GM23338 (cell line): ENCODE results near the gene HP. TPM values are rescaled to one million over a fixed set of nuclear protein-coding genes. Genes with fewer than 3 reads are reported as not detected.

Source experiments
- ATAC-seq: fragments of 200-7000 bp; cut with Tn5 transposase; 3 replicates; pipeline ENCODE4 v1.9.1; 2020
- DNase-seq: peaks from one replicate; pipeline ENCODE4 v3.0.0-alpha.2; 2015; ENCODE audit warnings: low spot score
- H2AFZ ChIP-seq: fragments of 200-600 bp; sonication (generic); 2 replicates; pipeline ENCODE4 v1.8.0; 2016; ENCODE audit warnings: antibody characterized with exemption, mild to moderate bottlenecking, moderate library complexity
- H3F3A ChIP-seq: fragments of 200-600 bp; sonication (generic); replicated peaks from 2 replicates; pipeline ENCODE4 v1.8.0; 2017; ENCODE audit warnings: antibody characterized with exemption, mixed run types, low read depth
- H3K27ac ChIP-seq: fragments of 200-600 bp; sonication (generic); 2 replicates; pipeline ENCODE4 v1.6.1; 2016; ENCODE audit warnings: low read depth
- H3K27me3 ChIP-seq: fragments of 200-600 bp; sonication (generic); 2 replicates; pipeline ENCODE4 v1.8.0; 2016; ENCODE audit warnings: mild to moderate bottlenecking, mixed run types, moderate library complexity; ENCODE audit not compliant: insufficient read depth
- H3K36me3 ChIP-seq: fragments of 200-600 bp; sonication (generic); 2 replicates; pipeline ENCODE4 v1.8.0; 2016; ENCODE audit warnings: mild to moderate bottlenecking; ENCODE audit not compliant: insufficient read depth
- H3K4me1 ChIP-seq: fragments of 200-600 bp; sonication (generic); 2 replicates; pipeline ENCODE4 v1.8.0; 2016; ENCODE audit warnings: mild to moderate bottlenecking, moderate library complexity; ENCODE audit not compliant: insufficient read depth
- H3K4me2 ChIP-seq: fragments of 200-600 bp; sonication (generic); 2 replicates; pipeline ENCODE4 v1.7.1; 2017; ENCODE audit warnings: mixed run types
- H3K4me3 ChIP-seq: fragments of 200-600 bp; sonication (generic); 2 replicates; pipeline ENCODE4 v1.6.1; 2016; ENCODE audit warnings: mixed run types
- H3K79me2 ChIP-seq: fragments of 200-600 bp; sonication (generic); replicated peaks from 2 replicates; pipeline ENCODE4 v1.8.0; 2017; ENCODE audit warnings: mild to moderate bottlenecking; ENCODE audit not compliant: insufficient read depth
- H3K9me2 ChIP-seq: fragments of 200-600 bp; sonication (generic); 2 replicates; pipeline ENCODE4 v1.8.0; 2017; ENCODE audit not compliant: insufficient read depth
- H4K20me1 ChIP-seq: fragments of 200-600 bp; sonication (generic); replicated peaks from 2 replicates; pipeline ENCODE4 v1.8.0; 2017; ENCODE audit warnings: mild to moderate bottlenecking; ENCODE audit not compliant: insufficient read depth
- H3K27ac Mint-ChIP-seq: 2 replicates; pipeline ENCODE4 v1.8.0; 2020; ENCODE audit warnings: inconsistent platforms, mild to moderate bottlenecking, moderate library complexity, mixed read lengths
- H3K27me3 Mint-ChIP-seq: 3 replicates; pipeline ENCODE4 v1.8.0; 2022; ENCODE audit warnings: low read depth, mild to moderate bottlenecking, moderate library complexity, mixed read lengths, inconsistent platforms; ENCODE audit not compliant: insufficient read depth, poor library complexity
- H3K36me3 Mint-ChIP-seq: 3 replicates; pipeline ENCODE4 v1.8.0; 2021; ENCODE audit warnings: low read depth, mild to moderate bottlenecking, inconsistent platforms, moderate library complexity, mixed read lengths
- H3K4me1 Mint-ChIP-seq: 3 replicates; pipeline ENCODE4 v1.8.0; 2020; ENCODE audit warnings: mild to moderate bottlenecking, inconsistent platforms, mixed read lengths
- H3K4me3 Mint-ChIP-seq: 3 replicates; pipeline ENCODE4 v1.8.0; 2021; ENCODE audit warnings: moderate library complexity, mild to moderate bottlenecking, inconsistent platforms, mixed read lengths
- H3K9me3 Mint-ChIP-seq: 3 replicates; pipeline ENCODE4 v1.8.0; 2020; ENCODE audit warnings: moderate library complexity, mild to moderate bottlenecking, inconsistent platforms, mixed read lengths
- CREB1 ChIP-seq: fragments of 250-450 bp; sonication (Bioruptor Pico); IDR thresholded peaks from 2 replicates; pipeline ENCODE4 v1.5.0; 2020; ENCODE audit warnings: low read depth, mild to moderate bottlenecking, moderate library complexity
- EZH2 ChIP-seq: fragments of 200-600 bp; sonication (generic); IDR thresholded peaks from one replicate; pipeline ENCODE4 v1.8.0; 2017; ENCODE audit warnings: antibody characterized with exemption, mild to moderate bottlenecking, low read depth; ENCODE audit not compliant: unreplicated experiment
- EZH2phosphoT487 ChIP-seq: fragments of 200-600 bp; sonication (generic); IDR thresholded peaks from one replicate; pipeline ENCODE4 v1.8.1; 2018; ENCODE audit warnings: antibody characterized with exemption; ENCODE audit not compliant: unreplicated experiment
- JUNB ChIP-seq: IDR thresholded peaks from one replicate; pipeline ENCODE4 v1.6.1; 2016; ENCODE audit warnings: antibody characterized with exemption; ENCODE audit not compliant: unreplicated experiment
- NANOG ChIP-seq: IDR thresholded peaks from 2 replicates; pipeline ENCODE4 v1.6.1; 2016; ENCODE audit warnings: antibody characterized with exemption, borderline replicate concordance
- POLR2AphosphoS5 ChIP-seq: IDR thresholded peaks from 2 replicates; pipeline ENCODE4 v1.6.1; 2016; ENCODE audit warnings: antibody characterized with exemption, low read depth
- STAT1 ChIP-seq: IDR thresholded peaks from one replicate; pipeline ENCODE4 v1.6.1; 2016; ENCODE audit warnings: antibody characterized with exemption; ENCODE audit not compliant: unreplicated experiment
- ZNF114 ChIP-seq: fragments of 250-450 bp; sonication (Bioruptor Pico); IDR thresholded peaks from 2 replicates; pipeline ENCODE4 v1.5.0; 2020; ENCODE audit warnings: mild to moderate bottlenecking, moderate library complexity
- ZNF331 ChIP-seq: fragments of 250-450 bp; sonication (Bioruptor Pico); IDR thresholded peaks from 2 replicates; pipeline ENCODE4 v1.5.0; 2020; ENCODE audit warnings: low read depth, mild to moderate bottlenecking, moderate library complexity
- polyA plus RNA-seq: library from polyadenylated mRNA; unstranded; fragments of >200 nt; fragmentation: Nextera tagmentation; extraction: Ambion mirVana; gene quantifications from 2 replicates; pipeline ENCODE4 v1.2.1, GENCODE V29; 2016
- total RNA-seq: library from RNA; depleted of rRNA; stranded (reverse); fragments of >200 nt; shearing (Covaris generic); gene quantifications from 2 replicates; pipeline ENCODE4 v1.2.3, GENCODE V29; 2014
- TF ChIP-seq, protein P1 (sequence below): fragments of 250-450 bp; sonication (Bioruptor Pico); IDR thresholded peaks from 2 replicates; pipeline ENCODE4 v1.5.0; 2020; ENCODE audit warnings: mild to moderate bottlenecking, moderate library complexity
- TF ChIP-seq, protein P2 (sequence below), 2 experiments: fragments of 200-600 bp in 1 of 2; sonication (generic) in 1 of 2; conservative IDR thresholded peaks; 2 replicates each; pipeline versions ENCODE4 v1.5.1 to v1.6.1; 2016 to 2017; ENCODE audit warnings: antibody characterized with exemption in 2 of 2, low read depth in 2 of 2, mild to moderate bottlenecking in 2 of 2, moderate library complexity in 1 of 2
- TF ChIP-seq, protein P3 (sequence below): IDR thresholded peaks from 2 replicates; pipeline ENCODE4 v1.6.1; 2016; ENCODE audit warnings: antibody characterized with exemption
- TF ChIP-seq, protein P4 (sequence below): IDR thresholded peaks from one replicate; pipeline ENCODE4 v1.6.1; 2018; ENCODE audit warnings: antibody characterized with exemption; ENCODE audit not compliant: unreplicated experiment

HP gene
- total and polyA plus RNA-seq, 2 experiments from 2014 or later, result 0.26 TPM; not detected in 1

DNA sequence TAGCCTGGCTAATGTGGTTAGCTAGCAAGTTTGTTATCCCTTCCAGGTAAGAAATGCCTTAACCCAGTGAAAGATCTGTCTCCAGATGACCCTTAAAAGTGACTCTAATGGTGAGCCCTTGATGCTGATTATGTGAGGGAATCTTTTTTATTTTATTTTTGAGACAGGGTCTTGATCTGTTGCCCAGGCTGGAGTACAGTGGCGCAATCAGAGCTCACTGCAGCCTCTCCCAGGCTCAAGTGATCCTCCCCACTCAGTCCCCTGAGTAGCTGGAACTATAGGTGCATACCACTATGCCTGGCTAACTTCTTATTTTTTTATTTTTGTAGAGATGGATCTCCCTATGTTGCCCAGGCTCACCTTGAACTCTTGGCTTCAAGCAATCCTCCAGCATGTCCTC is 10.8 kb upstream of the HP start:
- Histone ChIP-seq H4K20me1 (no peaks in the 10 kb centered on the region), H3K4me2 (no peak overlapping the region), H3K79me2 (no peaks in the 10 kb centered on the region), H2AFZ (no peak overlapping the region), H3K27me3 (no peaks in the 10 kb centered on the region), H3F3A (no peaks in the 10 kb centered on the region), H3K9me2 (no peaks in the 10 kb centered on the region), H3K27ac (no peak overlapping the region), H3K4me1 (no peaks in the 10 kb centered on the region), H3K4me3 (no peak overlapping the region), H3K36me3 (no peaks in the 10 kb centered on the region)
- no peaks in the 10 kb centered on the region for H3K36me3 Mint-ChIP-seq
- ATAC-seq (no peak), DNase-seq (no peak)
- no peaks in the 10 kb centered on the region for H3K4me1 Mint-ChIP-seq
- H3K9me3 Mint-ChIP-seq, result no peaks in the 10 kb centered on the region
- TF ChIP-seq EZH2phosphoT487, result no peak
- TF ChIP-seq, protein P1, sequence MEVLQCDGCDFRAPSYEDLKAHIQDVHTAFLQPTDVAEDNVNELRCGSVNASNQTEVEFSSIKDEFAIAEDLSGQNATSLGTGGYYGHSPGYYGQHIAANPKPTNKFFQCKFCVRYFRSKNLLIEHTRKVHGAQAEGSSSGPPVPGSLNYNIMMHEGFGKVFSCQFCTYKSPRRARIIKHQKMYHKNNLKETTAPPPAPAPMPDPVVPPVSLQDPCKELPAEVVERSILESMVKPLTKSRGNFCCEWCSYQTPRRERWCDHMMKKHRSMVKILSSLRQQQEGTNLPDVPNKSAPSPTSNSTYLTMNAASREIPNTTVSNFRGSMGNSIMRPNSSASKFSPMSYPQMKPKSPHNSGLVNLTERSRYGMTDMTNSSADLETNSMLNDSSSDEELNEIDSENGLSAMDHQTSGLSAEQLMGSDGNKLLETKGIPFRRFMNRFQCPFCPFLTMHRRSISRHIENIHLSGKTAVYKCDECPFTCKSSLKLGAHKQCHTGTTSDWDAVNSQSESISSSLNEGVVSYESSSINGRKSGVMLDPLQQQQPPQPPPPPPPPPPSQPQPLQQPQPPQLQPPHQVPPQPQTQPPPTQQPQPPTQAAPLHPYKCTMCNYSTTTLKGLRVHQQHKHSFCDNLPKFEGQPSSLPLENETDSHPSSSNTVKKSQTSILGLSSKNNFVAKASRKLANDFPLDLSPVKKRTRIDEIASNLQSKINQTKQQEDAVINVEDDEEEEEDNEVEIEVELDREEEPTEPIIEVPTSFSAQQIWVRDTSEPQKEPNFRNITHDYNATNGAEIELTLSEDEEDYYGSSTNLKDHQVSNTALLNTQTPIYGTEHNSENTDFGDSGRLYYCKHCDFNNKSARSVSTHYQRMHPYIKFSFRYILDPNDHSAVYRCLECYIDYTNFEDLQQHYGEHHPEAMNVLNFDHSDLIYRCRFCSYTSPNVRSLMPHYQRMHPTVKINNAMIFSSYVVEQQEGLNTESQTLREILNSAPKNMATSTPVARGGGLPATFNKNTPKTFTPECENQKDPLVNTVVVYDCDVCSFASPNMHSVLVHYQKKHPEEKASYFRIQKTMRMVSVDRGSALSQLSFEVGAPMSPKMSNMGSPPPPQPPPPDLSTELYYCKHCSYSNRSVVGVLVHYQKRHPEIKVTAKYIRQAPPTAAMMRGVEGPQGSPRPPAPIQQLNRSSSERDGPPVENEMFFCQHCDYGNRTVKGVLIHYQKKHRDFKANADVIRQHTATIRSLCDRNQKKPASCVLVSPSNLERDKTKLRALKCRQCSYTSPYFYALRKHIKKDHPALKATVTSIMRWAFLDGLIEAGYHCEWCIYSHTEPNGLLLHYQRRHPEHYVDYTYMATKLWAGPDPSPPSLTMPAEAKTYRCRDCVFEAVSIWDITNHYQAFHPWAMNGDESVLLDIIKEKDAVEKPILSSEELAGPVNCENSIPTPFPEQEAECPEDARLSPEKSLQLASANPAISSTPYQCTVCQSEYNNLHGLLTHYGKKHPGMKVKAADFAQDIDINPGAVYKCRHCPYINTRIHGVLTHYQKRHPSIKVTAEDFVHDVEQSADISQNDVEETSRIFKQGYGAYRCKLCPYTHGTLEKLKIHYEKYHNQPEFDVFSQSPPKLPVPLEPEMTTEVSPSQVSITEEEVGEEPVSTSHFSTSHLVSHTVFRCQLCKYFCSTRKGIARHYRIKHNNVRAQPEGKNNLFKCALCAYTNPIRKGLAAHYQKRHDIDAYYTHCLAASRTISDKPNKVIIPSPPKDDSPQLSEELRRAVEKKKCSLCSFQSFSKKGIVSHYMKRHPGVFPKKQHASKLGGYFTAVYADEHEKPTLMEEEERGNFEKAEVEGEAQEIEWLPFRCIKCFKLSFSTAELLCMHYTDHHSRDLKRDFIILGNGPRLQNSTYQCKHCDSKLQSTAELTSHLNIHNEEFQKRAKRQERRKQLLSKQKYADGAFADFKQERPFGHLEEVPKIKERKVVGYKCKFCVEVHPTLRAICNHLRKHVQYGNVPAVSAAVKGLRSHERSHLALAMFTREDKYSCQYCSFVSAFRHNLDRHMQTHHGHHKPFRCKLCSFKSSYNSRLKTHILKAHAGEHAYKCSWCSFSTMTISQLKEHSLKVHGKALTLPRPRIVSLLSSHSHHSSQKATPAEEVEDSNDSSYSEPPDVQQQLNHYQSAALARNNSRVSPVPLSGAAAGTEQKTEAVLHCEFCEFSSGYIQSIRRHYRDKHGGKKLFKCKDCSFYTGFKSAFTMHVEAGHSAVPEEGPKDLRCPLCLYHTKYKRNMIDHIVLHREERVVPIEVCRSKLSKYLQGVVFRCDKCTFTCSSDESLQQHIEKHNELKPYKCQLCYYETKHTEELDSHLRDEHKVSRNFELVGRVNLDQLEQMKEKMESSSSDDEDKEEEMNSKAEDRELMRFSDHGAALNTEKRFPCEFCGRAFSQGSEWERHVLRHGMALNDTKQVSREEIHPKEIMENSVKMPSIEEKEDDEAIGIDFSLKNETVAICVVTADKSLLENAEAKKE (CRISPR knock-in tag), result no peak
- TF ChIP-seq, protein P2, sequence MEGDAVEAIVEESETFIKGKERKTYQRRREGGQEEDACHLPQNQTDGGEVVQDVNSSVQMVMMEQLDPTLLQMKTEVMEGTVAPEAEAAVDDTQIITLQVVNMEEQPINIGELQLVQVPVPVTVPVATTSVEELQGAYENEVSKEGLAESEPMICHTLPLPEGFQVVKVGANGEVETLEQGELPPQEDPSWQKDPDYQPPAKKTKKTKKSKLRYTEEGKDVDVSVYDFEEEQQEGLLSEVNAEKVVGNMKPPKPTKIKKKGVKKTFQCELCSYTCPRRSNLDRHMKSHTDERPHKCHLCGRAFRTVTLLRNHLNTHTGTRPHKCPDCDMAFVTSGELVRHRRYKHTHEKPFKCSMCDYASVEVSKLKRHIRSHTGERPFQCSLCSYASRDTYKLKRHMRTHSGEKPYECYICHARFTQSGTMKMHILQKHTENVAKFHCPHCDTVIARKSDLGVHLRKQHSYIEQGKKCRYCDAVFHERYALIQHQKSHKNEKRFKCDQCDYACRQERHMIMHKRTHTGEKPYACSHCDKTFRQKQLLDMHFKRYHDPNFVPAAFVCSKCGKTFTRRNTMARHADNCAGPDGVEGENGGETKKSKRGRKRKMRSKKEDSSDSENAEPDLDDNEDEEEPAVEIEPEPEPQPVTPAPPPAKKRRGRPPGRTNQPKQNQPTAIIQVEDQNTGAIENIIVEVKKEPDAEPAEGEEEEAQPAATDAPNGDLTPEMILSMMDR (conservative IDR thresholded peaks at IDR 0.05; ENCODE audit: low read depth in 2 of 2), result no peak
- TF ChIP-seq, protein P3, sequence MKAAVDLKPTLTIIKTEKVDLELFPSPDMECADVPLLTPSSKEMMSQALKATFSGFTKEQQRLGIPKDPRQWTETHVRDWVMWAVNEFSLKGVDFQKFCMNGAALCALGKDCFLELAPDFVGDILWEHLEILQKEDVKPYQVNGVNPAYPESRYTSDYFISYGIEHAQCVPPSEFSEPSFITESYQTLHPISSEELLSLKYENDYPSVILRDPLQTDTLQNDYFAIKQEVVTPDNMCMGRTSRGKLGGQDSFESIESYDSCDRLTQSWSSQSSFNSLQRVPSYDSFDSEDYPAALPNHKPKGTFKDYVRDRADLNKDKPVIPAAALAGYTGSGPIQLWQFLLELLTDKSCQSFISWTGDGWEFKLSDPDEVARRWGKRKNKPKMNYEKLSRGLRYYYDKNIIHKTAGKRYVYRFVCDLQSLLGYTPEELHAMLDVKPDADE, result no peak
- TF ChIP-seq STAT1, result no peak
- no peak for TF ChIP-seq POLR2AphosphoS5
- TF ChIP-seq, protein P4, sequence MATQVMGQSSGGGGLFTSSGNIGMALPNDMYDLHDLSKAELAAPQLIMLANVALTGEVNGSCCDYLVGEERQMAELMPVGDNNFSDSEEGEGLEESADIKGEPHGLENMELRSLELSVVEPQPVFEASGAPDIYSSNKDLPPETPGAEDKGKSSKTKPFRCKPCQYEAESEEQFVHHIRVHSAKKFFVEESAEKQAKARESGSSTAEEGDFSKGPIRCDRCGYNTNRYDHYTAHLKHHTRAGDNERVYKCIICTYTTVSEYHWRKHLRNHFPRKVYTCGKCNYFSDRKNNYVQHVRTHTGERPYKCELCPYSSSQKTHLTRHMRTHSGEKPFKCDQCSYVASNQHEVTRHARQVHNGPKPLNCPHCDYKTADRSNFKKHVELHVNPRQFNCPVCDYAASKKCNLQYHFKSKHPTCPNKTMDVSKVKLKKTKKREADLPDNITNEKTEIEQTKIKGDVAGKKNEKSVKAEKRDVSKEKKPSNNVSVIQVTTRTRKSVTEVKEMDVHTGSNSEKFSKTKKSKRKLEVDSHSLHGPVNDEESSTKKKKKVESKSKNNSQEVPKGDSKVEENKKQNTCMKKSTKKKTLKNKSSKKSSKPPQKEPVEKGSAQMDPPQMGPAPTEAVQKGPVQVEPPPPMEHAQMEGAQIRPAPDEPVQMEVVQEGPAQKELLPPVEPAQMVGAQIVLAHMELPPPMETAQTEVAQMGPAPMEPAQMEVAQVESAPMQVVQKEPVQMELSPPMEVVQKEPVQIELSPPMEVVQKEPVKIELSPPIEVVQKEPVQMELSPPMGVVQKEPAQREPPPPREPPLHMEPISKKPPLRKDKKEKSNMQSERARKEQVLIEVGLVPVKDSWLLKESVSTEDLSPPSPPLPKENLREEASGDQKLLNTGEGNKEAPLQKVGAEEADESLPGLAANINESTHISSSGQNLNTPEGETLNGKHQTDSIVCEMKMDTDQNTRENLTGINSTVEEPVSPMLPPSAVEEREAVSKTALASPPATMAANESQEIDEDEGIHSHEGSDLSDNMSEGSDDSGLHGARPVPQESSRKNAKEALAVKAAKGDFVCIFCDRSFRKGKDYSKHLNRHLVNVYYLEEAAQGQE, result no peak
- no peak for TF ChIP-seq JUNB
- TF ChIP-seq ZNF114 (CRISPR knock-in tag), result no peak
- TF ChIP-seq CREB1 (CRISPR knock-in tag), result no peak
- TF ChIP-seq EZH2, result no peak
- no peak for TF ChIP-seq ZNF331 (CRISPR knock-in tag)
- TF ChIP-seq NANOG, result no peak
- H3K27ac Mint-ChIP-seq, result no peak overlapping the region
- no peak overlapping the region for H3K4me3 Mint-ChIP-seq
- peaks cover 2% of the 10 kb centered on the region for H3K27me3 Mint-ChIP-seq
